Colonic mucosa (tissue), 4 donors: ENCODE results near the gene USP47. TPM values are rescaled to one million over a fixed set of nuclear protein-coding genes. Genes with fewer than 3 reads are reported as not detected.

Experiments
- DNase-seq: peaks from one replicate; pipeline ENCODE4 v3.0.0-alpha.2; 2020
- H3K27ac ChIP-seq: fragments of 200-600 bp; one replicate; pipeline ENCODE4 v1.8.0; 2021
- H3K27me3 ChIP-seq: fragments of 200-600 bp; one replicate; pipeline ENCODE4 v1.8.0; 2021
- H3K36me3 ChIP-seq: fragments of 200-600 bp; one replicate; pipeline ENCODE4 v1.8.0; 2021
- H3K4me1 ChIP-seq: fragments of 200-600 bp; one replicate; pipeline ENCODE4 v1.8.0; 2021; ENCODE audit warnings: mild to moderate bottlenecking
- H3K4me3 ChIP-seq: fragments of 200-600 bp; one replicate; pipeline ENCODE4 v1.8.0; 2021
- H3K9ac ChIP-seq, 2 donors: one replicate each; pipeline ENCODE4 v1.7.0; 2013; ENCODE audit warnings: control low read depth in 2 of 2, low read depth in 2 of 2, low read length in 2 of 2
- H3K9me3 ChIP-seq: fragments of 200-600 bp; one replicate; pipeline ENCODE4 v1.8.0; 2021
- CTCF ChIP-seq: fragments of 200-600 bp; IDR thresholded peaks from one replicate; pipeline ENCODE4 v1.8.0; 2022; ENCODE audit warnings: antibody characterized with exemption, mild to moderate bottlenecking
- intact Hi-C: fragments of 100-400 bp; cut with DNase I; formaldehyde crosslinking; loops from one replicate; pipeline ENCODE4 v1.14.1; 2022
- total RNA-seq, 2 donors: library from RNA; stranded (reverse); fragmentation: NEBNext Ultra II Directional in 1 of 2; extraction: Animal tissue kit (Norgen Biotek cat#: 25700) in 1 of 2; gene quantifications; one replicate each; pipeline ENCODE4 v1.2.1, GENCODE V29; 2021
- donor health status: healthy.
- donor health status: DM: no; HTN: no; CAD: no.
- donor health status: DM: no; HTN: no; CAD: no.

Gene USP47
- total RNA-seq, 2 donors from 2014 or later, result 31.3 to 40.3 TPM

GRCh38 chr11:11871991-11872401, 30.2 kb downstream of the USP47 start:
- no peaks in the 10 kb centered on the region for H3K36me3 ChIP-seq
- H3K4me1 ChIP-seq, result no peaks in the 10 kb centered on the region
- H3K27ac ChIP-seq, result no peak overlapping the region
- intact Hi-C loops, result no loop called here
- no peaks in the 10 kb centered on the region for H3K9me3 ChIP-seq
- no peak overlapping the region for H3K4me3 ChIP-seq
- no peaks in the 10 kb centered on the region for H3K27me3 ChIP-seq
- no peak overlapping the region for H3K9ac ChIP-seq
- DNase-seq, result no peak
- no peak for TF ChIP-seq CTCF

- no peak for DNase-seq
- no peaks in the 10 kb centered on the region for H3K27me3 ChIP-seq
- H3K4me3 ChIP-seq, result no peak overlapping the region
- H3K36me3 ChIP-seq, result no peaks in the 10 kb centered on the region
- H3K9ac ChIP-seq, result no peak overlapping the region
- no peak for TF ChIP-seq CTCF
- no peaks in the 10 kb centered on the region for H3K9me3 ChIP-seq
- no peak overlapping the region for H3K27ac ChIP-seq
- intact Hi-C loops, result no loop called here
- H3K4me1 ChIP-seq, result no peaks in the 10 kb centered on the region
Measured at GRCh38 chr11:11876458-11876857, 34.7 kb downstream of the USP47 start.

GRCh38 chr11:11880179-11880578, 38.4 kb downstream of the USP47 start:
- H3K4me3 ChIP-seq, result no peak overlapping the region
- intact Hi-C loops, result no loop called here
- H3K36me3 ChIP-seq, result no peaks in the 10 kb centered on the region
- H3K27ac ChIP-seq, result no peak overlapping the region
- no peak overlapping the region for H3K9ac ChIP-seq
- TF ChIP-seq CTCF, result no peak
- DNase-seq, result no peak
- H3K4me1 ChIP-seq, result no peaks in the 10 kb centered on the region
- H3K9me3 ChIP-seq, result no peaks in the 10 kb centered on the region
- H3K27me3 ChIP-seq, result no peaks in the 10 kb centered on the region

GRCh38 chr11:11882539-11882938, 40.8 kb downstream of the USP47 start:
- H3K9me3 ChIP-seq, result no peaks in the 10 kb centered on the region
- no peak for TF ChIP-seq CTCF
- H3K9ac ChIP-seq, result no peak overlapping the region
- H3K4me3 ChIP-seq, result no peak overlapping the region
- no peaks in the 10 kb centered on the region for H3K4me1 ChIP-seq
- no peaks in the 10 kb centered on the region for H3K27me3 ChIP-seq
- no peak overlapping the region for H3K27ac ChIP-seq
- no peaks in the 10 kb centered on the region for H3K36me3 ChIP-seq
- intact Hi-C loops, result no loop called here
- no peak for DNase-seq

- no peak for DNase-seq
- Histone ChIP-seq H3K9ac (no peak overlapping the region), H3K27me3 (no peaks in the 10 kb centered on the region), H3K4me1 (no peaks in the 10 kb centered on the region), H3K27ac (no peak overlapping the region), H3K36me3 (no peaks in the 10 kb centered on the region), H3K4me3 (no peak overlapping the region), H3K9me3 (no peaks in the 10 kb centered on the region)
- TF ChIP-seq CTCF, result no peak
- intact Hi-C loops, result no loop called here
Measured at GRCh38 chr11:11884351-11884750, 42.6 kb downstream of the USP47 start.
